NCI-H2227 treated with DMSO at 0.1 percent for 48 hours (cell line): ENCODE data around the gene EDARADD.
A peak's percentile ranks its signal among the peaks of the same experiment; 100 is the strongest.
"Not testable (repeated sequence)": the region's sequence is repeated elsewhere in the genome, so short reads cannot be mapped to it uniquely, and the experiment has no call there.

Experiments
- DNase-seq: peaks from one replicate; lab custom pipeline; 2025; lab: John Stamatoyannopoulos, UW

The EDARADD gene

GRCh38 chr1:236438614-236439013, 44.5 kb downstream of the EDARADD start:
- no peak for DNase-seq

- DNase-seq = no peak
These were observed 46.3 kb downstream of the EDARADD start for GRCh38 chr1:236440373-236440772.

GRCh38 chr1:236450779-236451178, 56.7 kb downstream of the EDARADD start:
- DNase-seq = no peak

- no peak for DNase-seq
These were observed 57.8 kb downstream of the EDARADD start for GRCh38 chr1:236451796-236452373.

- no peak for DNase-seq
These were observed 61.2 kb downstream of the EDARADD start for GRCh38 chr1:236455243-236455642.

GRCh38 chr1:236457775-236458174, 63.7 kb downstream of the EDARADD start:
- no peak for DNase-seq

GRCh38 chr1:236458996-236459395, 64.9 kb downstream of the EDARADD start:
- DNase-seq = no peak

GRCh38 chr1:236460103-236460502, 66.0 kb downstream of the EDARADD start:
- DNase-seq = no peak

- not testable (repeated sequence) for DNase-seq
These were observed 70.1 kb downstream of the EDARADD start for GRCh38 chr1:236464197-236464596.

- DNase-seq = no peak
These were observed 71.3 kb downstream of the EDARADD start for GRCh38 chr1:236465231-236465958.

- no peak for DNase-seq
These were observed 71.8 kb downstream of the EDARADD start for GRCh38 chr1:236465959-236466303.

- DNase-seq = no peak
These were observed 73.2 kb downstream of the EDARADD start for GRCh38 chr1:236467327-236467641.

- no peak for DNase-seq
These were observed 74.5 kb downstream of the EDARADD start for GRCh38 chr1:236468625-236469024.

- no peak for DNase-seq
These were observed 75.4 kb downstream of the EDARADD start for GRCh38 chr1:236469466-236469865.

- DNase-seq = no peak
These were observed 77.0 kb downstream of the EDARADD start for GRCh38 chr1:236471096-236471495.

GRCh38 chr1:236471653-236472052, 77.6 kb downstream of the EDARADD start:
- DNase-seq = peak; percentile 75

- no peak for DNase-seq
These were observed 79.0 kb downstream of the EDARADD start for GRCh38 chr1:236472850-236473788.

- no peak for DNase-seq
These were observed 81.9 kb downstream of the EDARADD start for GRCh38 chr1:236476019-236476418.

- no peak for DNase-seq
These were observed 86.8 kb downstream of the EDARADD start for GRCh38 chr1:236480758-236481436.

GRCh38 chr1:236484310-236484971, 90.4 kb downstream of the EDARADD start:
- DNase-seq = no peak

- DNase-seq = no peak
These were observed 92.4 kb downstream of the EDARADD start for GRCh38 chr1:236486356-236487002.
